ENCODE results near the gene EHD4.

EHD4 gene

GRCh38 chr15:42012928-42013482 is 40.6 kb upstream of the EHD4 start:
- DNase-seq (ENCODE audit: extremely low read depth, low read depth), result no peak
- no peak for TF ChIP-seq CTCF (IDR thresholded peaks at IDR 0.05; ENCODE audit: low read depth, low read length)

DNA sequence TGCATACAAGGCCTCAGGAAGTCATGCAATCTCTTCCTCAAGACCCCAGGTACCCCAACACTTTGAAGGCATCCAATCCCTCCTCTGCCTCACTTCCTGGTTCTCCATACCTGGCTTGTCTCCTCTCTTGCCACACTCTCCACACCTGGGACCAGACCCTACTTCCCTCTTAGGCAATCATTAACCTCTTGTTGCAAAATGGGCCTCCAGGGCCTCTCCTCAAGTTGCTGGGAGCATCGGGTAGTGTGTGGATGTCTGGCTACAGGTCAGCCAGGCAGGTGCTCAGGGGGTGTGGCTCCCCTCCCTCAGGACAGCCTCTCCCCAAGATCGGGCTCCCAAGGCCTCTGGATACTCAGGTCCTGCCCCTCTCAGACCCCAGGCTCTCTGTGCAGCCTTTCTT is 39.9 kb upstream of the EHD4 start:
- no peak for TF ChIP-seq CTCF (IDR thresholded peaks at IDR 0.05; ENCODE audit: low read depth, low read length)
- DNase-seq (ENCODE audit: extremely low read depth, low read depth), result no peak

DNA sequence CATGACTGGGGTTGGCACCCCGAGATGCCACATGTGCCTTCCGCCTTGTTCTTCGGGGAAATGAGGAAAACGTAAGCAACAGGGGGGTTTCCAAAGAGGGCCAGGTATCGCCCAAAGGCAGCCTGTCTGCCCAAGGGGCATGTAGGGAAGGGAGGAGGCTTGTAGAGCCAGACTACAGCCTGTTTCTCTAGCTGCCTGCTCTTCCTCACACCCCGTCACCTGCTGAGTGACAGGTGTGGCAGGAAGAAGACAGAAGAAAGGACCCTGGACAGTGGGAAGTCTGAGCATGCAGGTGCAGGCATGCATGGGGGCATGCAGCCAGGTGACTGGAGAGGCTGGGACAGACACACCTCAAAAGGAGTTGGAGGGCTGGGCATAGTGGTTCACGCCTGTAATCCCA is 38.7 kb upstream of the EHD4 start:
- no peak for DNase-seq (ENCODE audit: extremely low read depth, low read depth)
- no peak for TF ChIP-seq CTCF (IDR thresholded peaks at IDR 0.05; ENCODE audit: low read depth, low read length)

GRCh38 chr15:42010434-42010833 is 38.1 kb upstream of the EHD4 start:
- no peak for TF ChIP-seq CTCF (IDR thresholded peaks at IDR 0.05; ENCODE audit: low read depth, low read length)
- DNase-seq (ENCODE audit: extremely low read depth, low read depth), result no peak

GRCh38 chr15:42009474-42009873 is 37.1 kb upstream of the EHD4 start:
- no peak for DNase-seq (ENCODE audit: extremely low read depth, low read depth)
- no peak for TF ChIP-seq CTCF (IDR thresholded peaks at IDR 0.05; ENCODE audit: low read depth, low read length)

DNA sequence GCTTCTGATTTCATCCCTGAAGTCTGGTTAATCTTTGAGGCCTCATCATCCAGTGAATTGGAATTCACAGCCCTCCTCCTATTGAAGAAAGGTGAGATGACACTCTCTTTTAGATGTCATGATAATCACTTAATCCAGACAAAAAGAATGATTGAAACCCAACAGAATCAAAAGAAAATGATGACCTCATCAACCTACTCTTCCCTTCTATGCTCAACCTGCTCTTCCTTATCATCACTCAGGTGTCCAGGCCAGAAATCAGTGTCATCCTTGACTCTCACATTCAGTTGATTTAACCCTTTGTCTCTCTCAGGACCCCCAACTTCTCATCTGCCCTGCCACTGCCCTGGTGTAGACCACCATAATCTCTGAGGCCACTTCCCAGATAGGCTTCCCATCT is 36.7 kb upstream of the EHD4 start:
- TF ChIP-seq CTCF (IDR thresholded peaks at IDR 0.05; ENCODE audit: low read depth, low read length), result no peak
- no peak for DNase-seq (ENCODE audit: extremely low read depth, low read depth)

DNA sequence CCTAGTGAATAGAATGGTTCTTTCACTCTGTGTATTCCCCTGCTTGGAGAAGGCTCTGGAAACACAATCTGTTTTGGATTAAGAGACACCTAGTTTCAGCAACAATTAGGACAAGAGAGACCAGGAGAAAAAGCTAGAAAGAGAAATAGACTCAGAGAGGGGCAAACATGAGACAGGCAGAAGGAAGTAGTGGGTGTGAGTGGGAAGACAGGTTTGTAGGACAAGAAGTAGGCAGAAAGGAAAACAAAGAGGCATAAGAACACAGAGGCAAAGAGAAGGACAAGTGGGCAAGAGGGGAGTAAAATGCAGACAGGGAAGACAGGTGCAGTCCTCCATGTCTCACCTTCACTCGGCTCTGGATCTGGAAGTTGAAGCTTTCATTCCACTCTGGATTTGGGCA is 35.0 kb upstream of the EHD4 start:
- no peak for TF ChIP-seq CTCF (IDR thresholded peaks at IDR 0.05; ENCODE audit: low read depth, low read length)
- no peak for DNase-seq (ENCODE audit: extremely low read depth, low read depth)

Data from AG09319 (cell line).